HEK293T (cell line): ENCODE measurements around the gene CDC37L1.

Experiments used
- BHLHE40 ChIP-seq: fragments of 450-650 bp; IDR thresholded peaks from 2 replicates; pipeline ENCODE4 v1.6.1; 2016; ENCODE audit warnings: mild to moderate bottlenecking, moderate library complexity, borderline replicate concordance
- CTBP1 ChIP-seq: fragments of 450-650 bp; IDR thresholded peaks from 2 replicates; pipeline ENCODE4 v1.6.1; 2016; ENCODE audit warnings: borderline replicate concordance
- ELF4 ChIP-seq: fragments of 450-650 bp; IDR thresholded peaks from 2 replicates; pipeline ENCODE4 v1.6.1; 2017; ENCODE audit warnings: antibody characterized with exemption
- FOXK2 ChIP-seq: fragments of 450-650 bp; IDR thresholded peaks from 2 replicates; pipeline ENCODE4 v1.6.1; 2016; ENCODE audit warnings: mild to moderate bottlenecking
- FOXM1 ChIP-seq: fragments of 450-650 bp; IDR thresholded peaks from 2 replicates; pipeline ENCODE4 v1.6.1; 2017; ENCODE audit warnings: mild to moderate bottlenecking, borderline replicate concordance
- HDGF ChIP-seq: fragments of 450-650 bp; IDR thresholded peaks from 2 replicates; pipeline ENCODE4 v1.6.1; 2017; ENCODE audit warnings: antibody characterized with exemption, borderline replicate concordance
- L3MBTL2 ChIP-seq: fragments of 450-650 bp; conservative IDR thresholded peaks from 2 replicates; pipeline ENCODE4 v1.6.1; 2016; ENCODE audit warnings: mild to moderate bottlenecking
- LEF1 ChIP-seq: fragments of 450-650 bp; IDR thresholded peaks from 2 replicates; pipeline ENCODE4 v1.6.1; 2017; ENCODE audit warnings: mild to moderate bottlenecking, borderline replicate concordance
- NFRKB ChIP-seq: fragments of 450-650 bp; IDR thresholded peaks from 2 replicates; pipeline ENCODE4 v1.6.1; 2016; ENCODE audit warnings: mild to moderate bottlenecking, moderate library complexity
- SP1 ChIP-seq: fragments of 450-650 bp; IDR thresholded peaks from 2 replicates; pipeline ENCODE4 v1.6.1; 2017
- SUZ12 ChIP-seq: fragments of 450-650 bp; IDR thresholded peaks from 2 replicates; pipeline ENCODE4 v1.6.1; 2016; ENCODE audit warnings: mild to moderate bottlenecking
- TARDBP ChIP-seq: fragments of 450-650 bp; IDR thresholded peaks from 2 replicates; pipeline ENCODE4 v1.6.1; 2016
- ZNF384 ChIP-seq: fragments of 450-650 bp; IDR thresholded peaks from 2 replicates; pipeline ENCODE4 v1.6.1; 2016
- TF ChIP-seq, protein P1 (sequence below): fragments of 450-650 bp; IDR thresholded peaks from 2 replicates; pipeline ENCODE4 v1.6.1; 2016

GRCh38 chr9:4663956-4664355 lies 15.4 kb upstream of the CDC37L1 start:
- TF ChIP-seq FOXK2 (no peak), BHLHE40 (no peak), FOXM1 (no peak), CTBP1 (no peak), ELF4 (no peak), SP1 (no peak), SUZ12 (no peak), HDGF (no peak), L3MBTL2 (no peak), LEF1 (no peak), ZNF384 (no peak), NFRKB (no peak), TARDBP (no peak)
- TF ChIP-seq, protein P1, sequence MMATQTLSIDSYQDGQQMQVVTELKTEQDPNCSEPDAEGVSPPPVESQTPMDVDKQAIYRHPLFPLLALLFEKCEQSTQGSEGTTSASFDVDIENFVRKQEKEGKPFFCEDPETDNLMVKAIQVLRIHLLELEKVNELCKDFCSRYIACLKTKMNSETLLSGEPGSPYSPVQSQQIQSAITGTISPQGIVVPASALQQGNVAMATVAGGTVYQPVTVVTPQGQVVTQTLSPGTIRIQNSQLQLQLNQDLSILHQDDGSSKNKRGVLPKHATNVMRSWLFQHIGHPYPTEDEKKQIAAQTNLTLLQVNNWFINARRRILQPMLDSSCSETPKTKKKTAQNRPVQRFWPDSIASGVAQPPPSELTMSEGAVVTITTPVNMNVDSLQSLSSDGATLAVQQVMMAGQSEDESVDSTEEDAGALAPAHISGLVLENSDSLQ = no peak
